ENCODE measurements around the gene USP2.

The USP2 gene

DNA sequence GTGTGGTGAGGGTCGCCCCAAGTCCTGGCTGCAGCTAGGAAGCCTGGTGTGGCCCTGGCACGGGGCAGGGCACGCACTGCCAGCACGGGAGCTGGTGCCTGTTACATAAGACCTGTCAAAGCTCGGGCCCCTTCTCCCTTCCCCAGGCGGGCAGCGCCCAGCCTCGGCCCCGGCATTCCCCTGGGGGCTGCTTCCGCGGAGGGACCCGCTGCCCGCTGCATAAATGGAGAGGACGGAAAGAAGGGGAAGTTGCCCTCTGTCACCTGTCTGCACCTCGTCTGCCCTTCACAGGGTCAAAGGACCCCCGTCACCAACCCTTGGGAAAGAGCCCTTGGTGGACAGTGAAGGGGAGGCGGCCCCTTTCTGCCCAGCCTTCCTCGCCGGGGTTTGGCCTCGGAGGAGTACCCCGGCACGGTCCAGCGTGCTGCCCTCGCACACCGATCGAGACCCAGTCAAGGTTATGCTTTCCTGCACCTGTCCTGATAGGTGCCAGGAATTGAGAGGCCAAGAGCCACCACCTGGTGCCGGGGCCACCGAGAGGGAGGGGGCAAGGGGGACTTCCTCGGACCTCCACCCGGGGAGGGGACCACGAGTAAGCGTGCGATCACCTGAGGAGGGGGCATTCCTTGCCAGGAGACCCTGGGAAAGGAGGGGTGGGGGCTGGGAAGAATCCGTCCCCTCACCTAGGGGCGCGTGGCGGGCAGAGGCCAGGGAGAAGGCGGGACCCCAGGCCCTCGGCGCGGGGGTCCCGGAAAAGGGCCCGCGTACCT is 18.2 kb downstream of the USP2 start:
- no peak for DNase-seq (ENCODE audit: low read depth)

GRCh38 chr11:119362741-119363080 is 18.8 kb downstream of the USP2 start:
- DNase-seq (ENCODE audit: low read depth): no peak

GRCh38 chr11:119361941-119362725 is 19.4 kb downstream of the USP2 start:
- DNase-seq (ENCODE audit: low read depth): no peak

- DNase-seq (ENCODE audit: low read depth): no peak
Observed at GRCh38 chr11:119361056-119361787, 20.3 kb downstream of the USP2 start.

DNA sequence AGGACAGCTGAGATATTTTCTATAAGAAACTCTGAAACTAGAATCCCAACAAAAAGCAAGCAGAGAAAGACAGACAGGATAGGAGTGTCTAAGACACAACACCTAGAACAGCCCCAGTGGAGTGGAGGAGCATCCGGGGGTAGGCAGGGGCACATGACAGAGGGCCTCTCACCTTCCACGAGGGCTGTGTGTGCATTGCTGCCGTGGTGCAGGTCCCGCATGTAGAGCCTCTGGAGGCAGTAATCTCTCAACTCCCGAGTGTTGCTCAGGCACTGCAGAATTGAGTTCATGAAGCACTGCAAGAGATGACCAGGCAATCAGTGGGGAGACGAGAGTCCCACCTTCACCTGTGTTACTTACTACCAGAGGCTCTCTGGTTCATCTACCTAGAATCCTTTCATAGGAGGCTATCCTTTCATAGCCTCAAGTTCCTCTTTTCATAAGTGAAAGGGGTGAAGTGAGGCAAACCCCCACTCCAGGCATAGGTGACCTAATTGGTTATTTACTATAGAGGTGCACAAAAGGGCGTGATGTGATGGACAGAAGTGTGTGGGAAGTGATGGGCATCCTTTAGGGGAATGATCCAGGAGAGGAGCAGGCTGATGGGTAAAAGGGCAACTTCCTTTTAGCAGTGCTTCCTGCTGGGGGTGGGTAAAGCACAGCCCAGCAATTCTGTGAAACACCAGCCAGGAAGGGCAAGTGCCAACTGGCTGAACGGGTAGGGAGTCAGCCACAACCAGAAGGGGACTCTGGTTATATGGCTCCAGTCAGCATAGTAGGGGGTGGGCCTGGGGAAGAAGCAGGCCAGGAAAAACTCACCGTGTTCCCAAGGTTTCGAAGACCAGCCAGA is 21.9 kb downstream of the USP2 start:
- DNase-seq (ENCODE audit: low read depth): no peak

DNA sequence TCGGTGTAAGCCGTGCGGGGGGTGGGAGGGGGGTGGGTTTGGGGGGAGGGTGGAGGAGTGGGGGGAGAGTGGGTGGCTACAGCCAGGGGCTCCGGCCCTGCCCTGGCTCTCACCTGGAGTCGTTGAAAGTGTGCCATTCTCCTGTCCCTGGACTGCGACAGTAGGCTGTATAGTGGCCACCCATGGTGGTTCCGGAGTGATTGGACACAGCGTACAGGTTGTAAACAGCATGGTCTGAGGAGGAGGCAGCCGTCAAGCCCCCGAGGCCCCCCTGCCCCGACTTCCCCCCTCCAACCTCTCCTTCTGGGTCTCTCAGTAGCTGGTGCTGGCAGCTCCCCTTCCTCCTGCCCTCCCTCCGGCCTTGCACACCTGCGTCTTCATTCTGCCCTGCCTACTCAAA is 24.4 kb downstream of the USP2 start:
- DNase-seq (ENCODE audit: low read depth): no peak

DNA sequence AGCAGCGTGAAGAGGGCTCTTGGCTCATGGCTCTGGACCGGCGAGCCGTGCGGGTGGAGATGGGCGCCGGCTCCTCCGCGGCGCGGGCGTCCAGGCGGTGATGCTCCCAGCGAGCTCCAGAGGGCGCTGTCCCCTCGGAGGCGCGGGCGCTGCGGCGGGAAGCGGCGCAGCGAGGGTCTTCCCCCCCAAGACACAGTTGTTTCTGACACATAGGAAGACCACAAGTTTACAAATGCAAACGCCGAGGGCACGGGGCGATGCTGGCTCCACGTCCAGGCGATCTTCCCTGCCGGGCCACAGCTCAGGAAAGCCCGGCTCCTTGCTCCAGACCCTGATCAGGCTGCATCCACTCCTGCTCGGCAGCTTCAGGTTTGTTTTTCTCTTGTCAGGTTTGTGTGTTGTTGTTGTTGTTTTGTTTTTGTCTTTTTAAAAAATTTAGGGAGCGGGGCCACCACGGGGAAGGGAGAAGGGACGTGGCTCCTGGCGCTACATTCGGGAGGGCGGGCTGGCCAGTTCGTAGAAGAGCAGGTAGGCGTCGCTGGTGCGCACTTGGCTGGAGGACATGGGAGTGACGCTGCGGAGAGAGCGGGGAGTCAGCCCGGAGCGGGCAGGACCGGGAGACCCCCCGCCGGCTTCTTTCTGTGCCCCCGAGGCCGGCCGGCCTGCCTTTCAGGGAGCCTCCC is 25.0 kb downstream of the USP2 start:
- peak; percentile 43 for DNase-seq (ENCODE audit: low read depth)

- DNase-seq (ENCODE audit: low read depth): no peak
Observed at GRCh38 chr11:119355091-119355843, 26.2 kb downstream of the USP2 start.

DNA sequence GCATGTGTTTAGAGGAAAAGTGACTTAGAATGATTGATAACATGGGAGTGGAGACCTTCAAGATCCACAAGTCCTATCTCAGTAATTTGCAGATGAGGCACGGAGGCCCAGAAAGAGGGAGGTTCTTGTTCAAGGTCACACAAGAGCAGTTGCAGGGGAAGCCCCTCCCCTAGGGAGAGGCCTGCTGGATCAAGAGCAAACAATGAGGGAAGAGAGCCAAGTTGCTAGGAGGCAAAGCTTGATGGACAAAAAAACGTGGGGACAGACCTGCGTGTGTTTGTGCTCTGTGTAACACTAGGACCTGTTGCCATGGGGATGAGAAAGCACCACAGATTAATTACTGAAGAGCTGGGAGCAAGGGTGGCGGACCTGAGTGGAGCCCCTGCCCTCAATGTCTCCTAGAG is 28.6 kb downstream of the USP2 start:
- no peak for DNase-seq (ENCODE audit: low read depth)

- no peak for DNase-seq (ENCODE audit: low read depth)
Observed at GRCh38 chr11:119351232-119351631, 30.3 kb downstream of the USP2 start.

DNA sequence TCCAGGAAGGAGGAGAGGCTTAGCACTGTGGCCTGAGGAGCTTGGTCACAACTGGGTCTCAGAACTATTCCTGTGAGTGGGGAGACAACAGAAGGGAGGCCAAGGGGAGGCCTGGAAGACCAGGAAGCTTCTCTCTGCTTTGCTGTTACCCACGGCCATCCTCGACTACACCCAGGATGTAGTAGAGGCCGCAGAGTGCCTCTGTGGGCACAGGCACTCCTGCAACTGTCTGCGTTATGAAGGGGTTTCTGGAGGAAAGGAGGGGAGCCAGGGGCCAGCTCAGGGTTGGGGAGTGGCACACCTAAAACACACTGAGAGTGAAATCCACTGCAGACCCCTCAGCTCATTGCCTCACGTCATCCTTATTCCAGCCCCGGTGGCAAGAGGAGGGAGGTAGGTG is 31.2 kb downstream of the USP2 start:
- DNase-seq (ENCODE audit: low read depth): no peak

DNA sequence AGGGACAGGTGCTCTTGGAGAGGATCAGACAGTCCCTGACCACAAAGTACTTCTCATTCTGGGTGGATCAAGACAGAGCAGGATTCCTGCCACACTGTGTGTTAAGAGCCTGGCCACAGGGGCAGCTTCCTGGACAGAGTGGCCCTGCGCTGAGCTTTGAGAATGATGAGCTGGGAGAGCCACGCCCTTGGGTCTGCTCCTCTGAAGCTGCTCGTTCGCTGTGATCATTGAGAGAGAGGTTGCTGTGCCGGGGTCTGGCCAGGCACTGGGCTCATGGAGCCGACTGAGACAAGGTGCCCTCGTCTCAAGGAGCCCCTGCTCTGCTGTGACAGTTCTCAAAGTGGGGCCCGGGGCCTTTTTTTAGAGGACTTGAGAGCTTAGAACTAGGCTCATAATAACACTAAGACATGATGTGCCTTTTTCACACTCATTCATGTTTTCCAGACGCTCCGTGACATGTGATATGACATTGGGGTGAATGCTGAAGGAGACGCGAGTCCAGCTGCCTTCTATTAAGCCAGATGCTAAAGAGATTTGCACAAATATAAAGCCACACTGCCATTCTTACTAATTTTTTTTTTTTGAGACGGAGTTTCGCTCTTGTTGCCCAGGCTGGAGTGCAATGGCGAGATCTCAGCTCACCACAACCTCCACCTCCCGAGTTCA is 33.4 kb downstream of the USP2 start:
- DNase-seq (ENCODE audit: low read depth): no peak

DNA sequence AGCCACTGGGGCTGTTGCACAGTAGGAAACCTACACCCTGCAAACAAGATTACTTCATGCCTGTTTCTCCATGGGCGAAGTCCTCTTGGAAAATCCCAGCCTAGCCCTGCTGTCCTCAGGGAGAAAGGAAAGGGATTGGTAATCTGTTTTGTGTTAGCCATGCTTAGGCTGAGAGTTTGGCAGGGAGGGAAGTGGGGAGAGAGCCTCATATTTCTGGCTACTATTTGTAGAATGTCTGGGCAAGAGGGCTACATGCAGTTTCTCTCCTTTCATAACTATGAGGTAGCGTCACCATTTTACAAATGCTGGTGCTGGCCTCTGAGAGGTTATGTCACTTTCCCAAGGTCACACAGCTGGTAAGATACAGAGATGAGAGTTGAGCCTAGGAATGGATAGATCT is 34.2 kb downstream of the USP2 start:
- no peak for DNase-seq (ENCODE audit: low read depth)

DNA sequence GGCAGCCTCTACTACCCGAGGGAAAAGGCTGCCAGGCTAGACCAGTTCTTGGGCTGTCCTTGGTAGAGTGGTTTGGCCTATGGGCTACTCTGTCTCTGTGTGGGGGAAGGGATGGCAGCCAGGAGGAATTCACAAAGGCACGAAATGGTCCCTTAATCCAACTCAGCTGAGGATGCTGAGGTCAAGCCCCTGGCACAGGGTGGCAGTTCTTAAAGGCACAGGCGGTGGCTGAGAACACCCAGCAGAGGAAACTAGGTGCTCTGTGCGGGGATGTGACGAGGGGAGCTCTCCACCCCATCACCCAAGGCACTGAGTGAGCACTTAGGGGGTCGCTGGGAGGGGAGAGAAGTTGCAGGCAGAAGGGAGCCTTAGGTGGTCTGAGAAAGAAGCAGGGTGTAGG is 34.9 kb downstream of the USP2 start, which contains the start of gene MFRP:
MFRP (minus strand) TSS at position 101 of the 400 bp plus-strand sequence. CDS start 192 bp downstream, outside the sequence.
- no peak for DNase-seq (ENCODE audit: low read depth)

DNA sequence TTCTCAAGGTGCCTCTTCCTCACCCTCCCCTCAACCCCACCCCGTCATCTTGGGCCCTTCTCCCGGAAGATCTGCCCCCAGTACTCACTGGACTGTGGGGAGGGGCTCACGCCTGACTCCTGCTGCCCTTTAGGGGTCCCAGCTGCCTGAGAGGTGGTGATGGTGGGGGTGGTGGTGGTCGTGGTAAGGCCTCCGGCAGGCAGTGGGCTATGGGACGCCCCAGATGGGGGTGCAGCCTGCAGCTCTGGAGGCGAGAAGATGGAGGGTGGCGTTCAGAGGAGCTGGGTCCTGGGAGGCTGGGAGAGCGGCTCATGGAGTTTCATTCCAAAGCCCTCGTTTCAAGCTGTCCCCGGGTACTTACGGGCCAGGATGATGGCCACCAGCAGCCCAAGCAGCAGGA is 35.8 kb downstream of the USP2 start:
- no peak for DNase-seq (ENCODE audit: low read depth)

DNA sequence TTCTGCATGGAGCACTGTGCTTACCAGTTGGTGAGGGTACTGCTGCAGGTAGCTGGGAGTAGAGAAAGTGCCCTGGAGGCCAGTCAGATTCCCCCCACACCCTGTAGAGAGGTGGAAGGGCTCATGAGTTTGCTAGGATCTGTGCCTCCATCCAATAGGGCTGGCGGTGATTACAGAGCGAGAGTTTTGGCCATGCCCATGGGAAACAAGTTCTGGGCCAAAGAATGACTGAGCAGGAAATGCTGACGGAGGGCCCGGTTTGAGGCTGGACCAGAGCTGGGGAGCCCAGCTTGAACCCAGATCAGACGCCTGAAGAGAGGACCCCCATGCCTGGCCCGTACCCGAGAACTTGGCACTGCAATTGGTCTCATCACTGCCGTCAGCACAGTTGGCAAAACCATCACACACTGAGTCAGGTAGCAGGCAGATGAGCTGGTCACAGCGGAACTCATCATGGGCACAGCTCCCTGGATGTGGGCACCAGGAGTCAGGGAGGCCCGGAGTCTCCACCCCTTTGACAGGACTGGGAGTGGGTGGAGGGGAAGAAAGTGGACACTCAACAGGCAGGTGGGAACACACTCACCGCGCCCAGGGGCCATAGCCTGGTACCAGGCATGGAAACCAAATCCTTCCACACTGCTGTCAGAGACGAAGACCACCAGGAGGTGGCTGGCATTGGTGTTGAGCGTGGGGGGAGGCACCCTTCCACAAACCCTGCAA is 37.0 kb downstream of the USP2 start:
- no peak for DNase-seq (ENCODE audit: low read depth)

- DNase-seq (ENCODE audit: low read depth): no peak
Observed at GRCh38 chr11:119343726-119344125, 37.8 kb downstream of the USP2 start.

GRCh38 chr11:119342362-119343130 is 38.9 kb downstream of the USP2 start:
- no peak for DNase-seq (ENCODE audit: low read depth)

DNA sequence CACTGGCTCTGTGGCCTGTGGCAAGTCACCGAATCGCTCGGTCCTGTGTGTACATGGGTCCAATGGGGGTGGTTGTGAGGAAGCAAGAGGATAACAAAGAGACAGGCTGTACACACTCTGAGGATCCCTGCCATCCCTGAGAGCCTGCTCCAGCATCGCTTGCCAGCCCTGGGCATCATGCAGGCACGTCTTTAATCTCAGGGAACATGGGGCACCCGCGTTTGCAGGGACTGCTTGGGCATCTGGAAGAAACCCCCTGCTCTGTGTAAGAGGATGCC is 39.5 kb downstream of the USP2 start:
- DNase-seq (ENCODE audit: low read depth): no peak
